Measurements from ENCODE around the gene TLE2.
"Not testable (repeated sequence)": the region's sequence is repeated elsewhere in the genome, so short reads cannot be mapped to it uniquely, and the experiment has no call there.

Gene TLE2

GRCh38 chr19:3056417-3057088, 27.5 kb upstream of the TLE2 start:
- no peak for DNase-seq (ENCODE audit: low read depth in 2 of 2, low spot score in 1 of 2)

GRCh38 chr19:3055741-3056416, 26.8 kb upstream of the TLE2 start:
- no peak for DNase-seq (ENCODE audit: low read depth in 2 of 2, low spot score in 1 of 2)

GRCh38 chr19:3054972-3055740, 26.1 kb upstream of the TLE2 start:
- DNase-seq (ENCODE audit: low read depth in 2 of 2, low spot score in 1 of 2) = no peak

GRCh38 chr19:3054265-3054971, 25.3 kb upstream of the TLE2 start:
- no peak for DNase-seq (ENCODE audit: low read depth in 2 of 2, low spot score in 1 of 2)

- no peak for DNase-seq (ENCODE audit: low read depth in 2 of 2, low spot score in 1 of 2)
Observed at GRCh38 chr19:3053780-3054179, 24.7 kb upstream of the TLE2 start.

GRCh38 chr19:3053218-3053621, 24.1 kb upstream of the TLE2 start:
- DNase-seq (ENCODE audit: low read depth in 2 of 2, low spot score in 1 of 2) = no peak

GRCh38 chr19:3050016-3050415, 20.9 kb upstream of the TLE2 start:
- not testable (repeated sequence) for DNase-seq (ENCODE audit: low read depth in 2 of 2, low spot score in 1 of 2)

GRCh38 chr19:3049089-3049488, 20.0 kb upstream of the TLE2 start:
- no peak for DNase-seq (ENCODE audit: low read depth in 2 of 2, low spot score in 1 of 2)

GRCh38 chr19:3048190-3048533, 19.1 kb upstream of the TLE2 start:
- no peak for DNase-seq (ENCODE audit: low read depth in 2 of 2, low spot score in 1 of 2)

- DNase-seq (ENCODE audit: low read depth in 2 of 2, low spot score in 1 of 2) = peak in 1 of 2 donors; percentile 35
Observed at GRCh38 chr19:3047496-3048189, 18.6 kb upstream of the TLE2 start.

GRCh38 chr19:3046698-3047495, 17.8 kb upstream of the TLE2 start:
- DNase-seq (ENCODE audit: low read depth in 2 of 2, low spot score in 1 of 2) = no peak

GRCh38 chr19:3045885-3046697, 17.0 kb upstream of the TLE2 start:
- no peak for DNase-seq (ENCODE audit: low read depth in 2 of 2, low spot score in 1 of 2)

GRCh38 chr19:3045191-3045590, 16.1 kb upstream of the TLE2 start:
- DNase-seq (ENCODE audit: low read depth in 2 of 2, low spot score in 1 of 2) = no peak

GRCh38 chr19:3042621-3043267, 13.7 kb upstream of the TLE2 start:
- DNase-seq (ENCODE audit: low read depth in 2 of 2, low spot score in 1 of 2) = no peak

GRCh38 chr19:3041761-3042620, 12.9 kb upstream of the TLE2 start:
- DNase-seq (ENCODE audit: low read depth in 2 of 2, low spot score in 1 of 2) = no peak

- no peak for DNase-seq (ENCODE audit: low read depth in 2 of 2, low spot score in 1 of 2)
Observed at GRCh38 chr19:3041327-3041726, 12.2 kb upstream of the TLE2 start.

- DNase-seq (ENCODE audit: low read depth in 2 of 2, low spot score in 1 of 2) = no peak
Observed at GRCh38 chr19:3039641-3040077, 10.6 kb upstream of the TLE2 start.

- DNase-seq (ENCODE audit: low read depth in 2 of 2, low spot score in 1 of 2) = no peak
Observed at GRCh38 chr19:3039125-3039524, 10.0 kb upstream of the TLE2 start.

Measured in stimulated activated CD8-positive, alpha-beta memory T cell treated with anti-CD3 and anti-CD28 coated beads, Interleukin-4, amount 100 ng/mL, for 1 hour (primary cell).